Measurements from ENCODE around the gene AKIRIN2. TPM values are rescaled to one million over a fixed set of nuclear protein-coding genes. Genes with fewer than 3 reads are reported as not detected.

The AKIRIN2 gene
- total RNA-seq, 2 donors from 2014 or later = 70.4 to 73.5 TPM

DNA sequence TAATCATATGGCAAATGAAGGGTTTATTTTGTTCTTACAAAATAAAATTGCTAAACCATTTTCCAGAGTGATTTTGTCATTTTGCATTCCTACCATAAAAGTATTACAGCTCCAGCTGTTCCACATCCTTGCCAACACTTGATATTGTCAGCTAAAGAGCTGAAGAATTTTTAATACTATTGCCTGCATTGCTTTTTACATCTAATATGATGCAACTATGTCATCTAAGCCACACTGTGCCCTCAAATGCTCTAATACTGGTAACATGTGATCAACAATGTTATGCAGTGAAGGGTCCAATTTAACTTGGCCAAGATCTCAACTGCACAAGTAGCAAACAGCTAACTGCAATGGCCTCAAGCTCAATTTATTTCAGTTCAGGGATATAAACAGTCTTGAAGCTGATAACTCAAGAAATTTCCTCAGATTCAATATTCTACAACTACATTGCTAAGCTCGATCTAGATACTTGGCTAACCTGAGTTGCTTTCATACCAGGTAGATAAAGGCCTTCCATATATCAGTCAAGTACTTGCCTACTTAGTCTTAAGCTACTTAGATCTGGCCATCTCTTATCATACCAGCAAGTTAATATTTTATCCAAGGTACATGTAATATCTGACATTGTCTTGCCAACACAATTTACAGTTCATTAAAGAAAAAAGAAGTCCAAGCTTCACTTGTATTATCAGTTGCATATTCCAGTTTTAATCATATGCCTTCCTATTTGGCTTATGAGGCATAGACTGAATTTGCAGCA is 17.0 kb downstream of the AKIRIN2 start:
- H3K27ac Mint-ChIP-seq = no peak overlapping the region
- Histone ChIP-seq H3K27me3 (ENCODE audit: control insufficient read depth, insufficient read depth, low read length, poor library complexity, severe bottlenecking) (no peaks in the 10 kb centered on the region), H3K9me3 (ENCODE audit: control insufficient read depth, low read length) (no peaks in the 10 kb centered on the region), H3K4me1 (ENCODE audit: control insufficient read depth, insufficient read depth, low read length) (peaks cover 11% of the 10 kb centered on the region), H3K36me3 (ENCODE audit: control insufficient read depth, insufficient read depth, low read length) (peaks cover 41% of the 10 kb centered on the region), H3K9ac (ENCODE audit: extremely low read depth, low read length, poor library complexity, severe bottlenecking) (no peak overlapping the region), H3K4me3 (ENCODE audit: low read length) (no peak overlapping the region), H3K27ac (ENCODE audit: low read depth, low read length) (no peak overlapping the region)
- no peaks in the 10 kb centered on the region for H3K27me3 Mint-ChIP-seq (ENCODE audit: insufficient read depth)
- 86 to 97% methylated on average over 1 of the region's 1 CpG for WGBS, 2 experiments (ENCODE audit: insufficient coverage in 1 of 2, insufficient read length in 1 of 2)
- DNase-seq = no peak
- TF ChIP-seq, protein P1, sequence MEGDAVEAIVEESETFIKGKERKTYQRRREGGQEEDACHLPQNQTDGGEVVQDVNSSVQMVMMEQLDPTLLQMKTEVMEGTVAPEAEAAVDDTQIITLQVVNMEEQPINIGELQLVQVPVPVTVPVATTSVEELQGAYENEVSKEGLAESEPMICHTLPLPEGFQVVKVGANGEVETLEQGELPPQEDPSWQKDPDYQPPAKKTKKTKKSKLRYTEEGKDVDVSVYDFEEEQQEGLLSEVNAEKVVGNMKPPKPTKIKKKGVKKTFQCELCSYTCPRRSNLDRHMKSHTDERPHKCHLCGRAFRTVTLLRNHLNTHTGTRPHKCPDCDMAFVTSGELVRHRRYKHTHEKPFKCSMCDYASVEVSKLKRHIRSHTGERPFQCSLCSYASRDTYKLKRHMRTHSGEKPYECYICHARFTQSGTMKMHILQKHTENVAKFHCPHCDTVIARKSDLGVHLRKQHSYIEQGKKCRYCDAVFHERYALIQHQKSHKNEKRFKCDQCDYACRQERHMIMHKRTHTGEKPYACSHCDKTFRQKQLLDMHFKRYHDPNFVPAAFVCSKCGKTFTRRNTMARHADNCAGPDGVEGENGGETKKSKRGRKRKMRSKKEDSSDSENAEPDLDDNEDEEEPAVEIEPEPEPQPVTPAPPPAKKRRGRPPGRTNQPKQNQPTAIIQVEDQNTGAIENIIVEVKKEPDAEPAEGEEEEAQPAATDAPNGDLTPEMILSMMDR (conservative IDR thresholded peaks at IDR 0.05) = no peak
- H3K4me1 Mint-ChIP-seq = peaks cover 22% of the 10 kb centered on the region
- no peaks in the 10 kb centered on the region for H3K9me3 Mint-ChIP-seq
- H3K36me3 Mint-ChIP-seq (ENCODE audit: low read depth) = peaks cover 20% of the 10 kb centered on the region
- H3K4me3 Mint-ChIP-seq = no peak overlapping the region

DNA sequence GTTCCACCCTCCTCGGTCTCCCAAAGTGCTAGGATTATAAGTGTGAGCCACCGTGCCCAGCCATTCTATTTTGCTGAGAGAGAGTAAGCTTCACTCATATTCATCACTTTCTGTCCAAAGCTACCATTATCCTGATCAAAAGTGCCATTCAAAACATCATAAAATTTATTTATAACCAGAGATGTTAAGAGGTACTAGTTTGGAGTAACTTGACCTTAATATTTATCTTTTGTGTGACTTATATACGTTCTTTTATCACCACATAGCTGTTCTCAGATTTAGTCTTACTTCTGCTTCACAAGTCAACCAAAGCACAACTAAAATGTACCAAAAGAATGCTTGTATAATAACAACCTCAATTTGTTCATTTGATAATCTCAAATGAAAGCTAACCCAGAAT is 18.1 kb downstream of the AKIRIN2 start:
- Mint-ChIP-seq H3K36me3 (ENCODE audit: low read depth) (peaks cover 28% of the 10 kb centered on the region), H3K4me1 (peaks cover 13% of the 10 kb centered on the region), H3K9me3 (no peaks in the 10 kb centered on the region), H3K4me3 (no peak overlapping the region), H3K27me3 (ENCODE audit: insufficient read depth) (no peaks in the 10 kb centered on the region), H3K27ac (no peak overlapping the region)
- WGBS, 2 experiments (ENCODE audit: insufficient coverage in 1 of 2, insufficient read length in 1 of 2) = 97 to 100% methylated on average over 2 to 3 of the region's 3 CpGs
- TF ChIP-seq, protein P1 (conservative IDR thresholded peaks at IDR 0.05) = no peak
- H3K9me3 ChIP-seq (ENCODE audit: control insufficient read depth, low read length) = no peaks in the 10 kb centered on the region
- H3K4me3 ChIP-seq (ENCODE audit: low read length) = no peak overlapping the region
- no peaks in the 10 kb centered on the region for H3K27me3 ChIP-seq (ENCODE audit: control insufficient read depth, insufficient read depth, low read length, poor library complexity, severe bottlenecking)
- no peak overlapping the region for H3K27ac ChIP-seq (ENCODE audit: low read depth, low read length)
- H3K9ac ChIP-seq (ENCODE audit: extremely low read depth, low read length, poor library complexity, severe bottlenecking) = no peak overlapping the region
- peaks cover 35% of the 10 kb centered on the region for H3K36me3 ChIP-seq (ENCODE audit: control insufficient read depth, insufficient read depth, low read length)
- H3K4me1 ChIP-seq (ENCODE audit: control insufficient read depth, insufficient read depth, low read length) = peaks cover 11% of the 10 kb centered on the region
- DNase-seq = no peak

DNA sequence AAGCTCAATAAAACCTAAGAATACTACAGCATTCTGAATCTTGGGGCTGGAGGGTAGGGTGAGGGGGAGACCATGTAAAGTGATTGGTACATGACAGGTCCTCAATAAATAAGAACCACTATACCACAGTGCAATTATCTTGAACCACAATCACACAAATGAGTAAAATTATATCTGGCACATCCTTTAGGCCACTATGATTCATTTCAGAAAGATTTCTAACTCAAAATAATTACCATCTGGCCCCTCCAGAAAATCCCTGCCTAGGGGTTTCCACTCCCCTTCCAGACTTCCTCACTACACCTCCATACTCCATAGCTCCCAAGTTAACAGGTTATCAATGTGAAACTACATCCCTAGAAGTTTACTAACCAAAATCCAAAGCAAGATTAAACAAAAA is 19.7 kb downstream of the AKIRIN2 start:
- H3K4me1 ChIP-seq (ENCODE audit: control insufficient read depth, insufficient read depth, low read length) = peaks cover 11% of the 10 kb centered on the region
- Mint-ChIP-seq H3K4me3 (no peak overlapping the region), H3K36me3 (ENCODE audit: low read depth) (peaks cover 40% of the 10 kb centered on the region), H3K27ac (peak overlapping the region; percentile 80), H3K9me3 (no peaks in the 10 kb centered on the region), H3K4me1 (peaks cover 13% of the 10 kb centered on the region), H3K27me3 (ENCODE audit: insufficient read depth) (no peaks in the 10 kb centered on the region)
- TF ChIP-seq, protein P1 (conservative IDR thresholded peaks at IDR 0.05) = no peak
- H3K27ac ChIP-seq (ENCODE audit: low read depth, low read length) = no peak overlapping the region
- H3K36me3 ChIP-seq (ENCODE audit: control insufficient read depth, insufficient read depth, low read length) = peaks cover 39% of the 10 kb centered on the region
- H3K9me3 ChIP-seq (ENCODE audit: control insufficient read depth, low read length) = no peaks in the 10 kb centered on the region
- no peak overlapping the region for H3K4me3 ChIP-seq (ENCODE audit: low read length)
- no peak for DNase-seq
- no peaks in the 10 kb centered on the region for H3K27me3 ChIP-seq (ENCODE audit: control insufficient read depth, insufficient read depth, low read length, poor library complexity, severe bottlenecking)
- H3K9ac ChIP-seq (ENCODE audit: extremely low read depth, low read length, poor library complexity, severe bottlenecking) = no peak overlapping the region

Data from endodermal cell (in vitro differentiated cells).